OCI-LY3 (cell line): ENCODE measurements around the gene ANKS1B.

Experiments used
- H2AFZ ChIP-seq: fragments of 200-600, 300-600 bp; shearing (Covaris generic); 2 replicates; pipeline ENCODE4 v1.6.0; 2014; ENCODE audit warnings: antibody characterized with exemption, low read depth, low read length
- H3K27ac ChIP-seq: fragments of 200-600, 300-600 bp; sonication (generic); 2 replicates; pipeline ENCODE4 v1.5.1; 2014; ENCODE audit warnings: mild to moderate bottlenecking, low read length, moderate library complexity, mixed read lengths
- H3K27me3 ChIP-seq: fragments of 200-600, 300-600 bp; sonication (generic); 2 replicates; pipeline ENCODE4 v1.6.1; 2014; ENCODE audit warnings: low read depth, low read length, mixed read lengths
- H3K36me3 ChIP-seq: fragments of 200-600, 300-600 bp; sonication (generic); replicated peaks from 2 replicates; pipeline ENCODE3; 2014; ENCODE audit warnings: low read depth, low read length, mixed read lengths
- H3K4me1 ChIP-seq: fragments of 300-600, 200-600 bp; sonication (generic); 2 replicates; pipeline ENCODE4 v1.6.1; 2014; ENCODE audit warnings: low read length, mixed read lengths
- H3K4me2 ChIP-seq: fragments of 200-600, 300-600 bp; sonication (generic); 2 replicates; pipeline ENCODE4 v1.6.1; 2014; ENCODE audit warnings: low read length, mixed read lengths
- H3K4me3 ChIP-seq: fragments of 300-600, 200-600 bp; sonication (generic); 2 replicates; pipeline ENCODE4 v1.5.1; 2014; ENCODE audit warnings: antibody characterized with exemption, mild to moderate bottlenecking, low read length, moderate library complexity
- H3K79me2 ChIP-seq: fragments of 300-600, 200-600 bp; shearing (Covaris generic); 2 replicates; pipeline ENCODE4 v1.6.1; 2014; ENCODE audit warnings: mild to moderate bottlenecking, low read length, mixed read lengths
- H3K9ac ChIP-seq: fragments of 300-600, 200-600 bp; shearing (Covaris generic); 2 replicates; pipeline ENCODE4 v1.6.0; 2014; ENCODE audit warnings: mild to moderate bottlenecking, low read length, moderate library complexity
- H3K9me3 ChIP-seq: fragments of 200-600, 300-600 bp; shearing (Covaris generic); 2 replicates; pipeline ENCODE4 v1.6.1; 2014; ENCODE audit warnings: low read length, mixed read lengths; ENCODE audit not compliant: insufficient read depth
- H4K20me1 ChIP-seq: fragments of 200-600, 300-600 bp; sonication (generic); 2 replicates; pipeline ENCODE4 v1.6.1; 2016; ENCODE audit warnings: low read length, mixed read lengths; ENCODE audit not compliant: insufficient read depth
- CTCF ChIP-seq: fragments of 200-600, 300-600 bp; sonication (generic); IDR thresholded peaks from 2 replicates; pipeline ENCODE4 v1.5.1; 2014; ENCODE audit warnings: antibody characterized with exemption, low read length, low read depth
- EZH2phosphoT487 ChIP-seq: fragments of 200-600 bp; shearing (Covaris generic); IDR thresholded peaks from 2 replicates; pipeline ENCODE4 v1.6.1; 2018; ENCODE audit warnings: antibody characterized with exemption, mixed run types, low read depth

Gene ANKS1B

GRCh38 chr12:98819821-98820404 is 1164.8 kb downstream of the ANKS1B start:
- Histone ChIP-seq H3K27me3 (peaks cover 17% of the 10 kb centered on the region), H3K79me2 (no peaks in the 10 kb centered on the region), H3K4me2 (no peak overlapping the region), H3K36me3 (no peaks in the 10 kb centered on the region), H4K20me1 (no peaks in the 10 kb centered on the region), H3K9me3 (no peaks in the 10 kb centered on the region), H3K9ac (no peak overlapping the region), H3K4me3 (no peak overlapping the region), H3K27ac (no peak overlapping the region), H2AFZ (no peak overlapping the region), H3K4me1 (no peaks in the 10 kb centered on the region)
- TF ChIP-seq CTCF: no peak
- no peak for TF ChIP-seq EZH2phosphoT487

- Histone ChIP-seq H3K27ac (no peak overlapping the region), H3K4me1 (no peaks in the 10 kb centered on the region), H3K36me3 (no peaks in the 10 kb centered on the region), H3K79me2 (no peaks in the 10 kb centered on the region), H4K20me1 (no peaks in the 10 kb centered on the region), H3K4me2 (no peak overlapping the region), H3K27me3 (peaks cover 17% of the 10 kb centered on the region), H3K4me3 (no peak overlapping the region), H2AFZ (no peak overlapping the region), H3K9ac (no peak overlapping the region), H3K9me3 (no peaks in the 10 kb centered on the region)
- TF ChIP-seq EZH2phosphoT487 (no peak), CTCF (no peak)
Measured at GRCh38 chr12:98819071-98819470, 1165.7 kb downstream of the ANKS1B start.

- H3K79me2 ChIP-seq: no peaks in the 10 kb centered on the region
- peaks cover 17% of the 10 kb centered on the region for H3K27me3 ChIP-seq
- no peaks in the 10 kb centered on the region for H3K36me3 ChIP-seq
- no peak overlapping the region for H3K27ac ChIP-seq
- H3K9ac ChIP-seq: no peak overlapping the region
- no peak overlapping the region for H3K4me2 ChIP-seq
- no peaks in the 10 kb centered on the region for H4K20me1 ChIP-seq
- H3K4me1 ChIP-seq: no peaks in the 10 kb centered on the region
- no peaks in the 10 kb centered on the region for H3K9me3 ChIP-seq
- H2AFZ ChIP-seq: no peak overlapping the region
- H3K4me3 ChIP-seq: no peak overlapping the region
- no peak for TF ChIP-seq EZH2phosphoT487
- no peak for TF ChIP-seq CTCF
Measured at GRCh38 chr12:98818239-98818638, 1166.5 kb downstream of the ANKS1B start.

- H3K79me2 ChIP-seq: no peaks in the 10 kb centered on the region
- no peaks in the 10 kb centered on the region for H3K4me1 ChIP-seq
- peaks cover 17% of the 10 kb centered on the region for H3K27me3 ChIP-seq
- no peak overlapping the region for H3K4me2 ChIP-seq
- no peaks in the 10 kb centered on the region for H4K20me1 ChIP-seq
- no peaks in the 10 kb centered on the region for H3K36me3 ChIP-seq
- H2AFZ ChIP-seq: no peak overlapping the region
- no peaks in the 10 kb centered on the region for H3K9me3 ChIP-seq
- TF ChIP-seq EZH2phosphoT487: no peak
- TF ChIP-seq CTCF: no peak
- H3K27ac ChIP-seq: no peak overlapping the region
- H3K4me3 ChIP-seq: no peak overlapping the region
- H3K9ac ChIP-seq: no peak overlapping the region
Measured at GRCh38 chr12:98817742-98818141, 1167.0 kb downstream of the ANKS1B start.
